SK-N-SH treated with all-trans-retinoic acid at 6 μM for 48 hours (cell line): ENCODE measurements around the gene SYT7.

Experiments used
- ATAC-seq: fragments of 200-7000 bp; cut with Tn5 transposase; 3 replicates; pipeline ENCODE4 v1.9.1; 2020; ENCODE audit warnings: mild to moderate bottlenecking, moderate library complexity
- ARNTL ChIP-seq: fragments of 450-650 bp; formaldehyde crosslinking; IDR thresholded peaks from 2 replicates; pipeline ENCODE4 v1.5.0; 2020; ENCODE audit warnings: low read depth, mild to moderate bottlenecking, moderate library complexity, borderline replicate concordance
- BACH2 ChIP-seq: fragments of 250-450 bp; sonication (Bioruptor Pico); IDR thresholded peaks from 2 replicates; pipeline ENCODE4 v1.9.0; 2021; ENCODE audit warnings: mild to moderate bottlenecking, borderline replicate concordance
- CREB5 ChIP-seq: fragments of 250-450 bp; sonication (Bioruptor Pico); IDR thresholded peaks from 2 replicates; pipeline ENCODE4 v1.5.1; 2020; ENCODE audit warnings: low read depth, mild to moderate bottlenecking, moderate library complexity
- CSDC2 ChIP-seq: fragments of 250-450 bp; sonication (Bioruptor Pico); IDR thresholded peaks from 2 replicates; pipeline ENCODE4 v1.5.0; 2020; ENCODE audit warnings: mild to moderate bottlenecking, moderate library complexity
- ESRRG ChIP-seq: fragments of 250-450 bp; sonication (Bioruptor Pico); IDR thresholded peaks from 2 replicates; pipeline ENCODE4 v1.6.1; 2021; ENCODE audit warnings: mild to moderate bottlenecking
- GLIS3 ChIP-seq: fragments of 250-450 bp; sonication (Bioruptor Pico); IDR thresholded peaks from 2 replicates; pipeline ENCODE4 v1.5.0; 2020; ENCODE audit warnings: mild to moderate bottlenecking, moderate library complexity
- ISL1 ChIP-seq: fragments of 250-450 bp; sonication (Bioruptor Pico); IDR thresholded peaks from 2 replicates; pipeline ENCODE4 v2.1.2; 2022; ENCODE audit warnings: mild to moderate bottlenecking, moderate library complexity
- PATZ1 ChIP-seq: fragments of 250-450 bp; sonication (Bioruptor Pico); IDR thresholded peaks from 2 replicates; pipeline ENCODE4 v1.8.0; 2020; ENCODE audit warnings: mild to moderate bottlenecking, moderate library complexity, borderline replicate concordance
- POU6F1 ChIP-seq: fragments of 250-450 bp; sonication (Bioruptor Pico); IDR thresholded peaks from 2 replicates; pipeline ENCODE4 v1.8.0; 2021; ENCODE audit warnings: low read depth, mild to moderate bottlenecking, moderate library complexity, borderline replicate concordance
- PPARA ChIP-seq: fragments of 250-450 bp; sonication (Bioruptor Pico); IDR thresholded peaks from 2 replicates; pipeline ENCODE4 v1.5.0; 2020; ENCODE audit warnings: mild to moderate bottlenecking, borderline replicate concordance
- RARB ChIP-seq: fragments of 250-450 bp; sonication (Bioruptor Pico); IDR thresholded peaks from 2 replicates; pipeline ENCODE4 v1.8.0; 2021; ENCODE audit warnings: mild to moderate bottlenecking, moderate library complexity
- SNAI2 ChIP-seq: fragments of 250-450 bp; sonication (Bioruptor Pico); IDR thresholded peaks from 2 replicates; pipeline ENCODE4 v1.5.0; 2020; ENCODE audit warnings: mild to moderate bottlenecking, moderate library complexity
- TCF4 ChIP-seq: fragments of 250-450 bp; sonication (Bioruptor Pico); IDR thresholded peaks from 2 replicates; pipeline ENCODE4 v1.8.0; 2021; ENCODE audit warnings: mild to moderate bottlenecking, moderate library complexity, borderline replicate concordance
- TOX ChIP-seq: fragments of 250-450 bp; sonication (Bioruptor Pico); IDR thresholded peaks from 2 replicates; pipeline ENCODE4 v1.8.0; 2021; ENCODE audit warnings: mild to moderate bottlenecking, moderate library complexity, borderline replicate concordance
- TSHZ2 ChIP-seq: fragments of 250-450 bp; sonication (Bioruptor Pico); IDR thresholded peaks from 2 replicates; pipeline ENCODE4 v1.5.0; 2020; ENCODE audit warnings: mild to moderate bottlenecking, moderate library complexity
- ZC3H10 ChIP-seq: fragments of 250-450 bp; sonication (Bioruptor Pico); IDR thresholded peaks from 2 replicates; pipeline ENCODE4 v1.5.1; 2021; ENCODE audit warnings: mild to moderate bottlenecking, moderate library complexity
- ZFP3 ChIP-seq: fragments of 250-450 bp; sonication (Bioruptor Pico); IDR thresholded peaks from 2 replicates; pipeline ENCODE4 v1.5.0; 2020; ENCODE audit warnings: mild to moderate bottlenecking, moderate library complexity
- ZFP30 ChIP-seq: fragments of 450-650 bp; formaldehyde crosslinking; IDR thresholded peaks from 2 replicates; pipeline ENCODE4 v1.5.0; 2022; ENCODE audit warnings: mild to moderate bottlenecking, moderate library complexity
- ZNF565 ChIP-seq: fragments of 450-650 bp; formaldehyde crosslinking; conservative IDR thresholded peaks from 2 replicates; pipeline ENCODE4 v1.5.0; 2020; ENCODE audit warnings: low read depth, mild to moderate bottlenecking, moderate library complexity
- ZNF70 ChIP-seq: fragments of 450-650 bp; formaldehyde crosslinking; IDR thresholded peaks from 2 replicates; pipeline ENCODE4 v1.5.0; 2020; ENCODE audit warnings: mild to moderate bottlenecking, moderate library complexity
- ZNF8 ChIP-seq: fragments of 450-650 bp; formaldehyde crosslinking; IDR thresholded peaks from 2 replicates; pipeline ENCODE4 v1.5.0; 2020; ENCODE audit warnings: mild to moderate bottlenecking, moderate library complexity
- TF ChIP-seq, protein P1 (sequence below): fragments of 250-450 bp; sonication (Bioruptor Pico); IDR thresholded peaks from 2 replicates; pipeline ENCODE4 v1.5.1; 2021; ENCODE audit warnings: mild to moderate bottlenecking, moderate library complexity

SYT7 gene

DNA sequence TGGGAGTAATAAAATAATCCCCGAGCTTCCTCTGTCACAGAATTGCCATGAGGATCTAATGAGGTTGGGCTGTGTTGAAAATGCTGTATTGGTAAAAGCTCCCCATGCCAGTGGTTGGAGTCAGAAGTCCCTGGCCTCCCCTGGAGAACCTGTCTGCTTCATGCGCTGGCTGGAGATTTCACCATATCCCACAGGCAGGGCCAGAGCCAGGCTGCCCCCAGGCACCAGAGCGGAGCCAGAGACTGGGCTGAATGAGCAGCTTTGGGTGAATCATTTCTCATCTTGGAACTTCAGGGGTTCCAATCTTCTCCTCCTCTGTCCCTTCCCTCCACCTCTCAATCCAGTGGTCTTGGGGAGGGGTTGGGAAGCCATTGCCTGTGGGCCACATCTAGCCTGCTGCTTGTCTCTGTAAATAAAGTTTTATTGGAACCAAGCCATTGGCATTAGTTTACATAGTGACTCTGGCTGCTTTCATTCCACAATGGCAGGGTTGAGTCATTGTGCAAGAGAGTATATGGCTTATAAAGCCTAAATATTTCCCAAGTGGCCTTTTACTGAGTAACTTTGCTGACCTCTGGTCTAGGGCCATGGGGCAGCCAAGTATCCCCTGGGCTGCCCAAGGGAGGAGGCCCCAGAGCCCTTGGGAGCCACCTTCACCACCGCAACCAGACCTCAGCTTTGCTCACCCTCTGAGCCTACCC is 37.1 kb downstream of the SYT7 start:
- ATAC-seq = no peak
- TF ChIP-seq TCF4 (no peak), CREB5 (CRISPR knock-in tag) (no peak), SNAI2 (no peak), ZFP30 (CRISPR knock-in tag) (no peak), RARB (CRISPR knock-in tag) (no peak), PATZ1 (CRISPR knock-in tag) (no peak), BACH2 (CRISPR knock-in tag) (no peak), POU6F1 (CRISPR knock-in tag) (no peak), GLIS3 (CRISPR knock-in tag) (no peak), PPARA (CRISPR knock-in tag) (no peak), ZFP3 (CRISPR knock-in tag) (no peak), ZC3H10 (CRISPR knock-in tag) (no peak), ZNF70 (no peak), ESRRG (CRISPR knock-in tag) (no peak), CSDC2 (CRISPR knock-in tag) (no peak), ZNF8 (CRISPR knock-in tag) (no peak), ISL1 (CRISPR knock-in tag) (no peak), ZNF565 (CRISPR knock-in tag) (no peak), TSHZ2 (CRISPR knock-in tag) (no peak)
- TF ChIP-seq, protein P1, sequence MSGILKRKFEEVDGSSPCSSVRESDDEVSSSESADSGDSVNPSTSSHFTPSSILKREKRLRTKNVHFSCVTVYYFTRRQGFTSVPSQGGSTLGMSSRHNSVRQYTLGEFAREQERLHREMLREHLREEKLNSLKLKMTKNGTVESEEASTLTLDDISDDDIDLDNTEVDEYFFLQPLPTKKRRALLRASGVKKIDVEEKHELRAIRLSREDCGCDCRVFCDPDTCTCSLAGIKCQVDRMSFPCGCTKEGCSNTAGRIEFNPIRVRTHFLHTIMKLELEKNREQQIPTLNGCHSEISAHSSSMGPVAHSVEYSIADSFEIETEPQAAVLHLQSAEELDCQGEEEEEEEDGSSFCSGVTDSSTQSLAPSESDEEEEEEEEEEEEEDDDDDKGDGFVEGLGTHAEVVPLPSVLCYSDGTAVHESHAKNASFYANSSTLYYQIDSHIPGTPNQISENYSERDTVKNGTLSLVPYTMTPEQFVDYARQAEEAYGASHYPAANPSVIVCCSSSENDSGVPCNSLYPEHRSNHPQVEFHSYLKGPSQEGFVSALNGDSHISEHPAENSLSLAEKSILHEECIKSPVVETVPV = no peak

DNA sequence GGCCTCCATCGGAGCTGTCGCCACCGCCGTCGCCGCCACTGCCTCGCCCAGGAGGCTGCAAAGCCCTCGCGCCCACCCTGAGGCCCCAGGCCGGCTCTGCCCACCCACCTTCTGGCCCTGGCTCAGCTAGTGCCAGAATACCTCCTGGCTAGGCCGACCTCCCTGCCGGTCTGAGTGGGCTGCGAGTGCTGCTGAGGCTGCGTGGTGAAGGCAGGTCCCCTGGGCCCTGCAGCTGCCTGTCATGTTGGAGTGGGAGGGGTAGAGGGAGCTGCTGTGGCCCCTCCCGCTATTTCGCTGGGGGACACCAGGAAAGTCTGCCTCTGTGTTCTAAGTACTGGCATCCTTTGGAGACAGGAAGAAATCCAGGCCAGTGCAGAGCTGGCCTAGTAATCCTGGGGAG is 38.2 kb downstream of the SYT7 start:
- TF ChIP-seq ARNTL (CRISPR knock-in tag) = no peak
- TF ChIP-seq CSDC2 (CRISPR knock-in tag) = no peak
- TF ChIP-seq ZNF8 (CRISPR knock-in tag) = no peak
- TF ChIP-seq TOX (CRISPR knock-in tag) = no peak
- TF ChIP-seq, all 23 proteins: peak for 0
- ATAC-seq = no peak

GRCh38 chr11:61542024-61542461 is 38.8 kb downstream of the SYT7 start:
- no peak for ATAC-seq
- TF ChIP-seq ISL1 (CRISPR knock-in tag) (no peak), ESRRG (CRISPR knock-in tag) (no peak), ZC3H10 (CRISPR knock-in tag) (no peak), TCF4 (no peak), RARB (CRISPR knock-in tag) (no peak), PATZ1 (CRISPR knock-in tag) (no peak), ZFP30 (CRISPR knock-in tag) (no peak), ARNTL (CRISPR knock-in tag) (no peak), BACH2 (CRISPR knock-in tag) (no peak), SNAI2 (no peak), CSDC2 (CRISPR knock-in tag) (no peak)
- TF ChIP-seq, protein P1 = no peak
